HEK293T (cell line): ENCODE data around the gene ANP32B.

Source experiments
- BHLHE40 ChIP-seq: fragments of 450-650 bp; IDR thresholded peaks from 2 replicates; pipeline ENCODE4 v1.6.1; 2016; ENCODE audit warnings: mild to moderate bottlenecking, moderate library complexity, borderline replicate concordance
- CTBP1 ChIP-seq: fragments of 450-650 bp; IDR thresholded peaks from 2 replicates; pipeline ENCODE4 v1.6.1; 2016; ENCODE audit warnings: borderline replicate concordance
- HDGF ChIP-seq: fragments of 450-650 bp; IDR thresholded peaks from 2 replicates; pipeline ENCODE4 v1.6.1; 2017; ENCODE audit warnings: antibody characterized with exemption, borderline replicate concordance
- L3MBTL2 ChIP-seq: fragments of 450-650 bp; conservative IDR thresholded peaks from 2 replicates; pipeline ENCODE4 v1.6.1; 2016; ENCODE audit warnings: mild to moderate bottlenecking
- NFRKB ChIP-seq: fragments of 450-650 bp; IDR thresholded peaks from 2 replicates; pipeline ENCODE4 v1.6.1; 2016; ENCODE audit warnings: mild to moderate bottlenecking, moderate library complexity
- SP1 ChIP-seq: fragments of 450-650 bp; IDR thresholded peaks from 2 replicates; pipeline ENCODE4 v1.6.1; 2017
- SUZ12 ChIP-seq: fragments of 450-650 bp; IDR thresholded peaks from 2 replicates; pipeline ENCODE4 v1.6.1; 2016; ENCODE audit warnings: mild to moderate bottlenecking
- ZNF384 ChIP-seq: fragments of 450-650 bp; IDR thresholded peaks from 2 replicates; pipeline ENCODE4 v1.6.1; 2016

DNA sequence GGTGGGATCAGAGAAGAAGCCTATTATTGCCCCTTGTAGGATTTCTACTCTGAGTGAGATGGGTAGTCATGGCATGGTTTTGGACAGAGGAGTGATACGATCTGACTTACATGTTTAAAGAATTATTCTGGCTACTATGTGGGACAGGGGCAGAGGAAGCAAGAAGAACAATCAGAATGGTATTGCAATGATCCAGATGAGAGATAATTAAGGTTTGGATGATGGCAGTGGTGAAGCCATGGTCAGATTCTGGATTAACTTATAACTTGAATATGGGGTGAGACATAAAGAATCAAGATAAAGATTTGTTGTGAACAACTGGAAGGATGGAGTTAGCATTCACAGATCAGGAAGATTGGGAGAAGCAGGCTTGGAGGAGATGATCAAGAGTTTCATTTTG, 41.8 kb upstream of the ANP32B start:
- TF ChIP-seq BHLHE40 (no peak), SUZ12 (no peak), ZNF384 (no peak), NFRKB (no peak), L3MBTL2 (no peak), HDGF (no peak), CTBP1 (no peak), SP1 (no peak)
